HG03060 (cell line): ENCODE results near the gene PAK6.

Experiments used
- ATAC-seq: cut with Tn5 transposase; IDR thresholded peaks from one replicate; pipeline ENCODE4 v1.9.1; 2021; ENCODE audit warnings: low read depth, moderate number of reproducible peaks; ENCODE audit not compliant: unreplicated experiment

Gene PAK6

DNA sequence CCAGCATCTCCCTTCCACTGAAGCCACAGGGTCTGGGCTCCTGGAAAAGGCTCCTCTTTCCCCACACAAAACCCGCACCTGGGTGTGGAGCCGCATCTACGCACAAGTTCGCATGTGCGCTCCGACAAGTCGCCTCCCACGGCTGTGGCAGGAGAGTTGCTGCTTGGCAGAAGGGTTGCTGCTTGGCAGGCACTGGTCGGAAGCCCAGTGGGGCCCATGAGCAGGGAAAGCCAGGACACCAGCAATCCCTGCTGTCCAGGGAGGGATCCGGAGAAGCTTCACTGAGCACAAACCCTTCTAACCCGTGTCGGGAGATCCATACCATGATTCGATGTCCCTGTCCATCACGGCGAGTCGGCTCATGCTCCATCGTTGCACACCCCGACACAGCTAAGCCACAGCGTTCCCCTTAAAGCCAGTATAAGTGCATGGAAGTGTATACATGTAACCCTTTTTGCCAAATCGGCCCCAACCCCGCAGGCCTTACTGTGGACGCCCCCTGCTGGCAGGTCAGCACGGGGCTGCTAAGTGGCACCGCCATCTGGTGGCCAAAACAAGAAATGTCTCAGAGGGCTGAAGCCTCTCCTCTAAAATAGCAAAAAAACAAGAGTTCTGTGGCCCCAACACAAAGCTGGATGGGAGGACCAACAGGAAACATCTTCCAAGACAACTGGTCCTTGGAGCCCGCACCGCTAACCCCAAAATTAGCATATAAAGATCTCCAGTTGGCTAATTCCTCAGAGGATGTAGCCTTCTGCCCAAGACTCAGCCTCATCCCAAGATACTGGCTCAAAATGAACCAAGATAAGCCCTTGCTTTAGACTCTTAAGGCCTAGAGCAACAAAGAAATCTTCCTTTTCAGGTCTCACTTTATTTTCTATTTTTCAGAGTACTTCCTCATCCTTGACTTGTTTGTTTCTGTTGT is 35.7 kb downstream of the PAK6 start:
- ATAC-seq = no peak

DNA sequence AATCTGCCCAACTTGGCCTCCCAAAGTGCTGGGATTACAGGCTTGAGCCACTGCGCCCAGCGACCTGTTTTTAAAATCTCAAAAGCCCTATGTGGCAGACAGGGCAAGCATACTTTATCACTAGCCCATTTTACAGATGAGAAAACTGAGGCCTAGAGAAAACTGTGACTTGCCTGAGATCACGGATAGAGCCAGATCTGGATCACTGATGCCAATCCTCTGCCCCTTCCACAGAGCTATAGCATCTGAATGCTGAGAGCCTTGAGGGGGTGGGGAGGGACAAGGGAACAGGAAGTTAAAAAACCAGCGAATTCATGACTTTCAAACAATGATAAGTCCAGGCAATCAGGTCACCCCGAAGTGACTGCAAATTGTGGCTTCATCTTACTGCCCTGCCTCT is 36.7 kb downstream of the PAK6 start:
- ATAC-seq = no peak

DNA sequence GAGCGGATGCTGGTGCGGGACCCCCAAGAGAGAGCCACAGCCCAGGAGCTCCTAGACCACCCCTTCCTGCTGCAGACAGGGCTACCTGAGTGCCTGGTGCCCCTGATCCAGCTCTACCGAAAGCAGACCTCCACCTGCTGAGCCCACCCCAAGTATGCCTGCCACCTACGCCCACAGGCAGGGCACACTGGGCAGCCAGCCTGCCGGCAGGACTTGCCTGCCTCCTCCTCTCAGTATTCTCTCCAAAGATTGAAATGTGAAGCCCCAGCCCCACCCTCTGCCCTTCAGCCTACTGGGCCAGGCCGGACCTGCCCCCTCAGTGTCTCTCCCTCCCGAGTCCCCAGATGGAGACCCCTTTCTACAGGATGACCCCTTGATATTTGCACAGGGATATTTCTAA is 37.1 kb downstream of the PAK6 start:
- no peak for ATAC-seq

GRCh38 chr15:40276927-40277326 is 38.1 kb downstream of the PAK6 start:
- no peak for ATAC-seq

- no peak for ATAC-seq
Measured at GRCh38 chr15:40277471-40277870, 38.6 kb downstream of the PAK6 start.

DNA sequence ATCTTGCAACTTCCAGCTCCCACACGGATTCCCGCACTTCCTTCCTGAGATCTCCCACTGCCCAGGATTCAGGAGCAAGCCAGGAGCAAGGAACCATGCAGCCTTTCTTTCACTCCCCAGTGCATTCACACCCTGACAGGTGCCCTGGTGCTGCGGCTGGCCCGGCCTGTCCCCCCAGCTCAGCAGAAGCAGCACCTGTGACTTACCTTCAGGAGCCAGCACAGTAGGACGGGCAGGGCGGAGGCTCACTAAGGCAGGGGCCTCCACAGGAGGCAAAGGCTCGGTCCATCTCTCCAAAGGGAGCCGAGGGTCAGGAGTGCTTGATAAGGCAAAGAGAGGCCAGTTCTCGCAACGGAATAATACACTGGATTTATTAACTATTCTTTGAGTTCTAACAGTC is 39.2 kb downstream of the PAK6 start:
- no peak for ATAC-seq

DNA sequence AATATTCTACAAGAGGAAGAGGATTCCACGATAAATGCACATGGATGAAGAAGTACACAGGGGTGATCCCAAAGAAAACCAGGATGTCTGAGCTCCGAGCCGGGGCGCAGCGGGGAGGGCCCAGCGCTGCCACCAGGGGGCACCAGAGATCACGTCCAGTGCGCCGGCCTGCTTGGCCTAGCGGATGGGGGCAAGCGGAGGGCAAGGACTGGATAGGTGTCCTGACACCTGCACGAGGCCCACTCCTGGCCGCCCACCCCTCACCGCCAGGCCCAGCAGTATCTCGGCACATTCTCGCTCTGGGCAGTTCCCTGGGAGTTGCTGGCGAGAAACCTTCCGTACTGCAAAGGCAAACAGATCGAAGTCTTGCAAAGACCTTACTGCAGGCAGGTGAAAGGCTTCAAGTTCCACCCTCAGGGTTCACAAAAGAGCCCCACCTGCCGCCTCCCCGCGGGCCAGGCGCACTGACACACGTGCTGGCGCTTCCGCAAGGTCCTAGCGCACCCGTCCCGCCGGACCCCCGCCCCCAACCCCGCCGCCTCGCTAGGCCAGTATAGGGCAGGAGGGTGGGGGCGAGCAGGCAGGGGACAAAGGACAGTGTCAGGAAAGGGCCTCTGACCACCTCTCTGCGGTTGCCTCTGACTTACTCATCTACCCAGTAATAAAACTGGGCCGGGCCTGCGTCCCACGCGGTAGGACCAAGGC is 40.7 kb downstream of the PAK6 start:
- no peak for ATAC-seq

DNA sequence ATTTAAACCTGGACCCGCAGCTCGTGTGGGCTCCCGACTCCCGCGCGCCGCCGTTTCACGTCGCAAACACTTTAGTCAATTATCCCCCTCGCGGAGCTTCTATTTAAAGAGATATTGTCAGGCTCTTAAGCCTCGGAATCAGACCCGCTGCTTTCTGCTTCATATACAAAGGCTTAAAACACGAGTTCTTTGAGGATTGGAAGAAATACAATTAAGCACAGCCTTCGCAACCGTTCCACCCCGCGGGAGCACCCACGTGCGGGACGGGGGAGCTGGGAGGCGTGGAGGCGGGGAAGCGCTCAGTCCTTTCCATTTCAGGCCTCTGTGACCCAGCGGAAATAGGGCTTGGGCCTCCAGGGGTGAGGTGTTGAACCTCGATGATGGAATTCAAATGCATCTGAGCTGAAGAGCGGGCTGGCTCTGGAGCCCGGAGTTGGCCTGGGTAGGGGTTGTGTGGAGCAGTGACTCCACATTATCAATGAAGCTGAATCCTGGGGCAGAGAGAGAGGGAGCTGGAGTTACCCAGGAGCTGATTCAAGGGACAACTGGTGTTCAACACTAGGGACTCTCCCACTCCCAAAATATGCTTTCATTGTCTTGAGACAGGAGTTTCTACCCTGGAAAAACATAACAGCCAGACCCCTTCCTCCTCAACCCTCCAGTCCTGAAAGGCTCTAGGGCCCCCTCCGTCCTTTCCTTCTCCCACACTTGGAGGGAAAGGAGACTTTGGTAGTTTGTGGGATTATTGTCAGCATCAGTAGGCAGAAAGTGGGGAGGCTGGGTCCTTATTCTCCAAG is 41.6 kb downstream of the PAK6 start:
- no peak for ATAC-seq

GRCh38 chr15:40281057-40281800 is 42.4 kb downstream of the PAK6 start:
- no peak for ATAC-seq

DNA sequence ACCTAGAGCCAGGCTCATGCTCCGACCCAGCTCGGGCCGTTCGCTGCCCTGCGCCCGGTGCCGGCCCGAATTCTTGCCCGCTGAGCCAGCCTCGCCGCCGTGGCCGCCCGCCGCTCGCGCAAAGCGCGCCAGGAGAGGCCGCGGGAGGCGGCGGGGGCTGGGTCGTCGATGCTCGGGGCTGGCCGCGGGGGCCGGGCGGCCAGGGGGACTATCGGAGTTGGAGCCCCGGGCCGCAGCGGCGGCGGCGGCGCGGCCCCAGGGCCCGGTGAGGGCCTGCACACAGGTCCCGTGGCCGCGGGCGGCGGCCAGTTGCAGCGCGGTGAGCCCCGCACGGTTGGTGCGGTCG is 42.9 kb downstream of the PAK6 start:
- ATAC-seq = no peak

- no peak for ATAC-seq
Measured at GRCh38 chr15:40282147-40282868, 43.4 kb downstream of the PAK6 start.

GRCh38 chr15:40282869-40283614 is 44.2 kb downstream of the PAK6 start, which contains the start of gene ANKRD63:
Gene ANKRD63, minus strand, starts transcription at chr15:40283064. Its CDS starts 478 bp downstream, at chr15:40282586.
- no peak for ATAC-seq

GRCh38 chr15:40283615-40284300 is 44.9 kb downstream of the PAK6 start:
- no peak for ATAC-seq

DNA sequence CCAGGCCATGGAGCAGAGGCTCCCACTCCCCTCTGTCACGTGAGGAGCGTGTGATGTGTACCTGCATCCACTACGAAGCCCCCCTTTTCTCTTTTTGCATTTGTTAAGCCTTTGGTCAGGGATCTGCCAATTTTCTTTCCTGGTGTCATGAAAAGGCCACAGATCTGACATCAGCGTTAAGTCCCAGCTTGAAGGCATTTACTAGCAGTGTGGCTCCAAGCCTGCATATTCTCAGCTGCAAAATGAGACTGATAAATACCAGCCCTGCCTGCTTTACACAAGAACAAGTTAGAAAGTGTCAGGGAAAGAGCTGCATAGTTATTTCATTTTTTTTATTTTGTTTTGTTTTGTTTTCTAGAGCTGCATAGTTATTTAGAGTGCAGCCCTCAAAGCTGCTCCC is 46.3 kb downstream of the PAK6 start:
- no peak for ATAC-seq

GRCh38 chr15:40285554-40286011 is 46.7 kb downstream of the PAK6 start:
- ATAC-seq = no peak

DNA sequence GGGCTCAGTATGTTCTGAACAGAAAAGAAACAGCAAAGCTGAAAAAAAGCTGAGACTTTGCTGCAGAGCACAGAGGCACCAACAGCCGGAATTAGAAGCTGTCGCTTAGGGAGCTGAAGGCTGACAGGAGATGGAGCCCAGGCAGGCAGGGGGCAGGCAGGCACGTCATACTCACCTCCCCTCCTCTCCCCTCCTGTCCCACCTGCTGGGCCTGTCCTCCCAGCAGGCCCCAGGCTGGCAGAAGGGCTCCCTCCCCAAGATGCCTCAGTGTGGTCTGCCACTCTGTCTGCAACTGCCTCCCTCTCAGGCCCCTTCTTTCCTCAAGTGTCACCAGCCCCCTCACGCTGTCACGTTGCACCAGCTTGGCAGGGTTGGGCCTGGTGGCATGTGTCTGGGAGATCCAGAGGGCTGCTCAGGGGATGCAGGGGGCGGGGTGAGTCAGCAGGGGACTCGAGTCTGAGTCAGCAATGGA is 47.2 kb downstream of the PAK6 start:
- no peak for ATAC-seq

- no peak for ATAC-seq
Measured at GRCh38 chr15:40286794-40287193, 47.9 kb downstream of the PAK6 start.

- ATAC-seq = no peak
Measured at GRCh38 chr15:40287505-40287904, 48.6 kb downstream of the PAK6 start.
